M059J (cell line): Measurements from ENCODE around the gene C10orf67. TPM values are rescaled to one million over a fixed set of nuclear protein-coding genes. Genes with fewer than 3 reads are reported as not detected.
"Not testable (repeated sequence)": the region's sequence is repeated elsewhere in the genome, so short reads cannot be mapped to it uniquely, and the experiment has no call there.

Experiments used
- DNase-seq: peaks from one replicate; pipeline ENCODE4 v3.0.0-alpha.2; 2012; ENCODE audit warnings: low read depth
- total RNA-seq: library from RNA; depleted of rRNA; stranded (reverse); fragments of >200 nt; shearing (Covaris generic); gene quantifications from 2 replicates; pipeline ENCODE4 v1.2.3, GENCODE V29; 2014

The C10orf67 gene
- total RNA-seq, 1 experiment from 2014 or later: 0.02 TPM

- DNase-seq: no peak
Measured at GRCh38 chr10:23270531-23270930, 74.1 kb downstream of the C10orf67 start.

- DNase-seq: no peak
Measured at GRCh38 chr10:23263441-23264164, 81.0 kb downstream of the C10orf67 start.

DNA sequence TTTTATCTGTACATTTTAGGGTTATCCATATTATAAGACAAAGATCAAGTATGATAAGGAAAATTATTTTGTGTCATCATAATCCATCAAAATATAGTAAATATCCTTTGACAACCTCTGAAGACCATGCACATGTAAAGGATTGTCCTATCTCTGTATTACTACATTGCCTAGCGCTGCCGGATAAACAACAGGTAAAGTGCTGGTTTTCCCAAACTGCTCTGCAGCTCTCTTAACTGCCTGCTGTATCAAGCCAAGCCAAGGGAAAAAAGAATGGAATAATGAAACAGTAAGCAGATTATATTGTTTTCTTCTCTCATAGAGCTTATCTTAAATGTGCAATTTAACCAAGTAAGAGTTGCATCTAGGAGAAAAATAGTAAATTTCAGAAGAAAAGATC is 81.7 kb downstream of the C10orf67 start:
- no peak for DNase-seq

DNA sequence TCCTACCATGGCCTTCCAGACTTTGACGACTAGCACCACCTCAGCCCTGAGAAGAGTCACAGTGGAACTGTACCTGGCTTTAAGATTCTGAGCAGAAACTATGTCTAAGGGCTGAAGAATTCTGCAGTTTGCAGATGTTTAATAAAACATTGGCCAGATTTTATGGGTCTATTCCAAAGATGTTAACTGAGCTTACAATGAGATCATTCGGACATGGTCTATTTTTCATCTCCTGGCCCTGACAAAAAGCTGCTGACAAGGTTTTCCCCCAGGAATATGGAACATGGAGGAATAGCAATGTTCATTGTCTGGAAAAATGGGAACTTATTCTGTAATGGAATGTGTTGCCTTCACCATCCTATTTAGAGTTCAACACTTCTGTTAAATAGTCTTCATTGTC is 86.1 kb downstream of the C10orf67 start:
- DNase-seq: no peak

GRCh38 chr10:23253780-23254179 is 90.8 kb downstream of the C10orf67 start:
- no peak for DNase-seq

DNA sequence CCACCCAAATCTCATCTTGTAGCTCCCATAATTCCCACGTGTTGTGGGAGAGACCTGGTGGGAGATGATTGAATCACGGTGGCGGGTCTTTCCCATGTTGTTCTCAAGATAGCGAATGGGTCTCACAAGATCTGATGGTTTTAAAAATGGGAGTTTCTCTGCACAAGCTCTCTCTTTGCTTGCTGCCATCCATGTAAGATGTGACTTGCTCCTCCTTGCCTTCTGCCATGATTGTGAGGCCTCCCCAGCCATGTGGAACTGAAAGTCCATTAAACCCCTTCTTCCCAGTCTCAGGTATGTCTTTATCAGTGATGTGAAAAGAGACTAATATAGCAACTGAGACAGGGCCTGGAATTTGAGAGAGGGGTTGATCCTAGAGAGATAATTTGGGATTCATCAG is 91.7 kb downstream of the C10orf67 start:
- not testable (repeated sequence) for DNase-seq

- DNase-seq: not testable (repeated sequence)
Measured at GRCh38 chr10:23241779-23242178, 102.8 kb downstream of the C10orf67 start.

DNA sequence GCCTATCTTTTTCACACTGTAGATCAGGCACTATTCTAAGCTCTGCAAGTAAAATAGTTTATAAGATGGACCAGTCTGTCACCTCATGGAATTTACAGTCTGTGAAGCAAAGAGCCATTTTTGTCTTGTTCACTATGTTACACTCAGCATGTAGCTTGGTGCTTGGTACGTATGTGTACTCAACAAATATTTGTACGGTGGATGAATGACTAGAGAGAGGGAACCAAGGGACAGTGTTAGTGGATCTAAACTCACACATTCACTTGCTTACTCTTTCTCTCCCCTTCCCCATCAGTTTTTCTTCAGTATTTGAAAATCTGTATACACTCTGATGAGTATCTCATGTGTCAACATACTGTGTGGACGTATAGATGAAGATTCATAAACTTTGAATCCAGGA is 106.6 kb downstream of the C10orf67 start:
- no peak for DNase-seq

GRCh38 chr10:23230582-23230981 is 114.0 kb downstream of the C10orf67 start:
- DNase-seq: no peak

DNA sequence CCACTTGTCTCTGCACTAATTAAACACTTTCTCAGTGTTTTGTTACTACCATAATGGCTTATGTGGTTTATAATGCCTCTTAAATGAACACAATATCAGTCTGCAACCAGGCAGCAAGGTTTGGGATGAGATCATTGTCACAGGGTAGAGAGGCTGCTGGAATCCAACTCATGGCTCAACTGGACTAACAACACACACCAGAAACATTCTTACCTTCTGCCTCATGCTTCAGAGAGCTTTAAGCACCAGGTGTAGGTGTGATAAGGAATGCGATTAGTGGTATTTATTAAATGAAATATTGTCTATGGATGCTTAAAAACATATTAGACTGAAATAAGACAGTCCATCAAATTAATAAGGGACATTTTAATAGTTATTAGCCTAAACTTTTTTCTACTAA is 127.1 kb downstream of the C10orf67 start:
- DNase-seq: no peak

- no peak for DNase-seq
Measured at GRCh38 chr10:23205972-23206642, 138.5 kb downstream of the C10orf67 start.

- no peak for DNase-seq
Measured at GRCh38 chr10:23204773-23205172, 139.8 kb downstream of the C10orf67 start.

- no peak for DNase-seq
Measured at GRCh38 chr10:23203369-23204325, 140.9 kb downstream of the C10orf67 start.

DNA sequence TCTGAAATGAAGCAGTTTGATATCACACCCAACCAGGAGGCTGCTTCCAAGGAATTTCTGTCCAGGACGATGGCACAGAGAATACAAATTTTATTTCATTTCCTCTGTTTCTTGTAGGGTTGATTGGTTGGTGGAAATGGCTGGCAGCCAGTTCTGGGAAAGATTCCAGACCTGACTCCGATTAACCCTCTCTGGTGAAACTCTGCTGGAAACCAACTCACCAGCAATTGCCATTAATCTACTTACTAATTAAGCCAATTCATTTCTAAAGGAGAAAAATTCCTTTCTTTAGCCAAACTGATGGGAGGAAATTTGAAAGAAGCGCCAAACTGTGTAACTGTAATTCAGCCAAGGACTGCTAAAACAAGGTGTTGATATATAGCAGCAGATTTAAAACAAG is 141.8 kb downstream of the C10orf67 start:
- no peak for DNase-seq

DNA sequence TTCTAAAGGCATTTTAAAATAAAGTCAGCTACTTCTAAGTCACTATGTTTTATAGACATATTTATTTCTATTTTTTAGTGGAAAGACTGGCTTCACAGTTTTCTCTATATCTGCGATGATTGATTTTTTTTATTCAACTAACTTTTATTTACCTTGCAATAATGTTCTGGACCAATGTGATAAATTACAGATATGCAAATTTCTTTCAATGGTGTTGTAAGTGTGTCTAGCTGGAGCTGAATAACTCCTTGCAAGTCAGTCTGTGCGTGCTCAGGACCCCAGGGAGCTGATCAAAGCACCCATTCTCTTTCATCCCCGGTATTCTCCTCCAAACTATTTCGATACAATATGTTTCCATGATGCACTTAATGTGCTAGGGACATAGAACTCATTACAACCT is 142.8 kb downstream of the C10orf67 start:
- DNase-seq: no peak

DNA sequence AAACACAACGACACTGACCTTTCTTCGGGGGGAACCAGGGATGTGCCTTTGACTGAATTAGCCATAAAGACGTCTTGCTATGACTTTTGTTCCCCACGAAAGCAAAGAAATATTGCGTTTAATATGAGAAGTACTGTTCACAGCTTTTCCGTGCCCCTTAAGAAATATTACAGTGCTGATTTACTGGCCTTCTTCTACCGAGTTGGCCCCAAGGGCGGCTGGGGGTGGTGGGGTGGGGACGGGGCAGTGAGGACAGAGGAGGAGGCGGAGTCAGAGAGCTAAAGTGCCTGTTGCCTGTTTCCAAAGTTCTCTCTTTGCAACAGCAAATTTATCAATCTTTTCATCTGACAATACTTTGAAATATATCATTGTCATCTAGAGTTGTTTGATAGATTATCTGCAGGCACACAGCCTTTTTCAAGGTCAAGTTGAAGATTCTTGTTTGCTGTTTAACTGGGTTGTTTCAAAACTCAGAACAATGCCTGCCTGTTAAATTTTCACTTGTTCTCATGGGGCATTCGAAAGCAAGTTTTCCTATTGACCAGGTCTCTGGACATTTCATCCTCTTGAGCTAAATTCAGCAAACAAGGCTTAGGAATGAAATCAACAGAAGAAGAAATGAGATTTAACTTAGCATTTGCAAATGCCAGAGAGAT is 143.5 kb downstream of the C10orf67 start:
- no peak for DNase-seq

DNA sequence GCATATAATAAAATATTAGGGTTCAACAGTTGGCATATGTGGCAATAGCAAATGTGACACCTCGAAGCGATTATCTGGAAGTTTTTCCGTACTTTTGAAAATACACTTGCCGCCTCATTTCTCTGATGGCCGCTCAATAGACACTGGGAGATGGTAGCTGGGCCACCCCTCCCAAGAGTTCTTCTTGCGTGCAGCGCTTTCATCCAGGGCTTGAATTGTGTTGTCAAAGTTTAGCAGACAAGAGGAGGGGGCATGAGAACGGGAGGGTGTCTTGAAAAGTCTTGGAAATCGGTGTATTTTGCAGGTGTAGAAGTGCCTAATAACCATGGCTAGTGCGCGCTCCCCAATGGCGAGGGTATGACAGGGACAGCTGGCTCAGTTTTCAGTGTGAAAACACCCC is 144.0 kb downstream of the C10orf67 start:
- DNase-seq: no peak

DNA sequence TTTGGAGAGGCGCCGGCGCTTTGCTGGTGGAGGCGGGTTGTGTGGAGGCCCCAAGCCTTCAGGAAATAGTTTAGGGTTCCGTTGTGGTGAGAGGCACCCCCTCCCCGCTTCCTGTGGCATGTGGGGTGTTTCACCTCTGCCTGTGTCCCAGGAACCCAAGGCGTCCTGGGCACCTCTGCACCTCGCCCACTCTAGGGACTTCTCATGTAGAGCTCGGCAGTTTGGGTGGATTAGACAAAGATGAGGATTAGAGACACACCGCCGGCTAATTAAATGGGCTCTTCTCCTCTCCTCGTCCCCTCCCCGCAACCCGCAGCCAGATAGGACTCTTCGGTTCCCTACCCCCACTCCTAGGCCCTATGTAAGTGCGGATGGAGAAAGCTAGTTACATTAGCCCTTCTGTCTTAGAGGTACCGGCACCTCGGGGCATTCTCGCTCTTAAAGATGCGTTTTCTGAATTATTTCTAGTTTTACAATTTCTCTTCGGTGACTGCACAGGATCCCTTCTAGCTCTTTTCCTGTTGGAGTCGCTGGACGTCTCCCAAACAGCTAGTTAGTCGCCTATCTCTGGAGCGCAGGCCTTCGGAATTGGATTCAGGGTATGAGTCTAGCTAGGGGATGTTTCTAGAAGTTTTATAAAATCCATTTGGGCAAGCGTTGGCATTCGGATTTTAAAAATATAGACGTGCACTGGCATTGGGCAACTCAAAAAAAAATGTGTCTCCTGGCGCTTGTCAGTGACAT is 144.7 kb downstream of the C10orf67 start:
- no peak for DNase-seq

DNA sequence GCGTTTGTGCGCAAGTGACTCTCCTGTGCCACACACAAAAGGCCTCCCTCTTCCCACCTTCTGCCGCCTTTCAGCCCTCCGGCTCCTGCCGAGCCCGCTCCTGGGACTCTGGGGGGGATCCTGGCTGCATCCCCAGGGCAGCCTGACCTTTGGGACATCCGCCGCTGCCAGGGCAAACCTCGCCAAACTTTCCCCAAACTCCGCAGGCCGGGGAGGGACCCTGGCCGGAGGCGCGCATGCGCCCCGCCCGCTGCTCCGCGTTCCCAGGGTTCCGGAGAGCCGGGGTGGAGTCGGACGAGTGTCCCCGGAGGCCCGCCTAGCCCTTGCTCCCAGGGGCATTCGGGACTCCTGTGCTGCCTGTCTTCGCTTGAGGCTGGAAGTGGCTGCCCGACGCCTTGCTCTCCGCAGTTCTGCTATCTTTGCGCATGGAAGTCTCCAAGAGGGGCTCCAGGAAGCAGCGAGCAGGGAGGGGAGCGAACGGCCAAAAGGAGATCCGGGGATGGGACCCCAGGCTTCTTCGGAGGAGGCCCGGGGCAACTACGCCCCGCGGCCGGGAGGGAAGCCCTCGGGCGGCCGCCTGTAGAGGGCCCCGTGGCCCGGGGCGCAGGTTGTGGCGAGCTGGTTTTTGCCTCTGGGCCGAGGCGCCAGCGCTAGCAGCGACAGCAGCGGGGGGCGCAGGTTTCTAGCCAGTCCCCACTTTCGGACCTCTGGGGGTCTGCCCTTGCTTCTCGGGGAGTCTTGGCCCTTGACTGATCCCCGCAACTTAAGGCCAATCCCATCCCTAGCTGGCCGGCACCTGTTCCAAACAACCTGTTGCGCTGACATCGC is 145.4 kb downstream of the C10orf67 start:
- DNase-seq: no peak

- DNase-seq: no peak
Measured at GRCh38 chr10:23198610-23198939, 146.0 kb downstream of the C10orf67 start.
